ENCODE results near the gene CCDC174. TPM values are rescaled to one million over a fixed set of nuclear protein-coding genes. Genes with fewer than 3 reads are reported as not detected.

Gene CCDC174
- polyA plus RNA-seq, 2 of the 4 experiments (the other 2 are of a cell fraction): 12.6 to 17.6 TPM

DNA sequence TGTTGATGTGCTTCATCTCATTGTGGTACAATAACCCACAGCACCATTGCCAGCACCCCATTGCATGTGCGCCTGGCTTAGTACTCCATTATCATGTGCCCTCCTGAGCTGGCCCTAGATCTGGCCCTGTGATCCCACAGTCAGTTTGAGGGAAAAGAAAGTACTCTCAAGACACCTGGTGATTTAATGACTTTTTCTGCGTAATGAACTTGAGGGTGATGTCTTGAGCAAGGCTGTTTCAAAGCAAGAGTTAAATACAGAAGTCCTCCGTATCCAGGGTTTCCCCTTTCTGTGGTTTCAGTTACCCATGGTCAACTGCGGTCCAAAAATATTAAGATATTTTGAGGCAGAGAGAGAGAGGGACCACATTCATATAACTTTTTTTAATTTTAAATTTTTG, 39.7 kb downstream of the CCDC174 start:
- ChIA-PET CTCF (interaction anchor here (0.8 to 1.7 kb wide), 3 partner anchors 34 to 230 kb away, joined by 3 to 4 read pairs (median 3); no protein-coding TSS in a partner anchor), POLR2A (no interaction called here)
- ATAC-seq (no peak), FAIRE-seq (no peak), DNase-seq (ENCODE audit: low read depth in 1 of 2, low spot score in 1 of 2) (no peak)
- Histone ChIP-seq H3K4me3 (no peak overlapping the region), H3K4me1 (no peaks in the 10 kb centered on the region), H3K9me3 (peaks cover 7% of the 10 kb centered on the region), H3K4me2 (no peak overlapping the region), H3K27ac (no peak overlapping the region)
- TF ChIP-seq CHD2 (IDR thresholded peaks at IDR 0.05; ENCODE audit: low read length, partially characterized antibody): no peak
- TF ChIP-seq, protein P1, sequence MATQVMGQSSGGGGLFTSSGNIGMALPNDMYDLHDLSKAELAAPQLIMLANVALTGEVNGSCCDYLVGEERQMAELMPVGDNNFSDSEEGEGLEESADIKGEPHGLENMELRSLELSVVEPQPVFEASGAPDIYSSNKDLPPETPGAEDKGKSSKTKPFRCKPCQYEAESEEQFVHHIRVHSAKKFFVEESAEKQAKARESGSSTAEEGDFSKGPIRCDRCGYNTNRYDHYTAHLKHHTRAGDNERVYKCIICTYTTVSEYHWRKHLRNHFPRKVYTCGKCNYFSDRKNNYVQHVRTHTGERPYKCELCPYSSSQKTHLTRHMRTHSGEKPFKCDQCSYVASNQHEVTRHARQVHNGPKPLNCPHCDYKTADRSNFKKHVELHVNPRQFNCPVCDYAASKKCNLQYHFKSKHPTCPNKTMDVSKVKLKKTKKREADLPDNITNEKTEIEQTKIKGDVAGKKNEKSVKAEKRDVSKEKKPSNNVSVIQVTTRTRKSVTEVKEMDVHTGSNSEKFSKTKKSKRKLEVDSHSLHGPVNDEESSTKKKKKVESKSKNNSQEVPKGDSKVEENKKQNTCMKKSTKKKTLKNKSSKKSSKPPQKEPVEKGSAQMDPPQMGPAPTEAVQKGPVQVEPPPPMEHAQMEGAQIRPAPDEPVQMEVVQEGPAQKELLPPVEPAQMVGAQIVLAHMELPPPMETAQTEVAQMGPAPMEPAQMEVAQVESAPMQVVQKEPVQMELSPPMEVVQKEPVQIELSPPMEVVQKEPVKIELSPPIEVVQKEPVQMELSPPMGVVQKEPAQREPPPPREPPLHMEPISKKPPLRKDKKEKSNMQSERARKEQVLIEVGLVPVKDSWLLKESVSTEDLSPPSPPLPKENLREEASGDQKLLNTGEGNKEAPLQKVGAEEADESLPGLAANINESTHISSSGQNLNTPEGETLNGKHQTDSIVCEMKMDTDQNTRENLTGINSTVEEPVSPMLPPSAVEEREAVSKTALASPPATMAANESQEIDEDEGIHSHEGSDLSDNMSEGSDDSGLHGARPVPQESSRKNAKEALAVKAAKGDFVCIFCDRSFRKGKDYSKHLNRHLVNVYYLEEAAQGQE (IDR thresholded peaks at IDR 0.05): no peak
- TF ChIP-seq BHLHE40 (IDR thresholded peaks at IDR 0.05; ENCODE audit: low read depth, low read length): no peak
- TF ChIP-seq HOXA7 (CRISPR knock-in tag; IDR thresholded peaks at IDR 0.05): no peak
- TF ChIP-seq RFX5 (IDR thresholded peaks at IDR 0.05): no peak
- no peak for TF ChIP-seq TP53 (CRISPR knock-in tag; IDR thresholded peaks at IDR 0.05)
- no peak for TF ChIP-seq ZSCAN20 (CRISPR knock-in tag; IDR thresholded peaks at IDR 0.05)
- no peak for TF ChIP-seq EHF (CRISPR knock-in tag; IDR thresholded peaks at IDR 0.05)
- TF ChIP-seq RNF2 (IDR thresholded peaks at IDR 0.05; ENCODE audit: borderline replicate concordance, low read depth): no peak
- TF ChIP-seq FOXS1 (CRISPR knock-in tag; IDR thresholded peaks at IDR 0.05): no peak
- no peak for TF ChIP-seq CHD4 (IDR thresholded peaks at IDR 0.05; ENCODE audit: borderline replicate concordance)
- 76% methylated on average over 4 of the region's 4 CpGs for WGBS (ENCODE audit: missing lambda C conversion rate)

DNA sequence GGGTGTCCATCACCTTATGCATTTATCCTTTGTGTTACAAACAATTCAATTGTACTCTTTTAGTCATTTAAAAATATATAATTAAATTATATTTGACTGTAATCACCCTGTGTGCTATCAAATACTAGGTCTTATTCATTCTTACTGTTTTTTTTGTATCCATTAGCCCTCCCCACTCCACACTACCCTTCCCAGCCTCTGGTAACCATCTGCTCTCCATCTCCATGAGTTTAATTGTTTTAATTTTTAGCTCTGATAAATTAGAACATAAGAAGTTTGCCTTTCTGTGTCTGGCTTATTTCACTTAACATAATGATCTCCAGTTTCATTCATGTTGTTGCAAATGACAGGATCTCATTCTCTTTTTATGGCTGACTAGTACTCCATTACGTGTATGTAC, 40.2 kb downstream of the CCDC174 start:
- CTCF ChIA-PET: interaction anchor here (1.7 kb wide), 1 partner anchor 229 kb away, joined by 4 read pairs; no protein-coding TSS in a partner anchor
- POLR2A ChIA-PET: no interaction called here

More for the DNA sequence above, 40.2 kb downstream of the CCDC174 start:
- Histone ChIP-seq H3K9me3 (peaks cover 7% of the 10 kb centered on the region), H3K4me3 (no peak overlapping the region), H3K27ac (no peak overlapping the region), H3K4me2 (no peak overlapping the region), H3K4me1 (no peaks in the 10 kb centered on the region)
- ATAC-seq (no peak), DNase-seq (ENCODE audit: low read depth in 1 of 2, low spot score in 1 of 2) (no peak), FAIRE-seq (peak; percentile 46)
- TF ChIP-seq MYC (IDR thresholded peaks at IDR 0.05; ENCODE audit: borderline replicate concordance, low read length) (no peak), POLR2AphosphoS2 (conservative IDR thresholded peaks at IDR 0.05; ENCODE audit: low read length) (no peak), HOXB13 (CRISPR knock-in tag; IDR thresholded peaks at IDR 0.05; ENCODE audit: low read depth) (no peak), HEYL (CRISPR knock-in tag; IDR thresholded peaks at IDR 0.05) (no peak), CBX2 (IDR thresholded peaks at IDR 0.05; ENCODE audit: borderline replicate concordance, low read depth) (no peak), ZFP36 (IDR thresholded peaks at IDR 0.05; ENCODE audit: borderline replicate concordance, partially characterized antibody) (no peak), FOSL2 (IDR thresholded peaks at IDR 0.05) (no peak), FOSL2 (CRISPR knock-in tag; IDR thresholded peaks at IDR 0.05) (no peak), POLR2A (IDR thresholded peaks at IDR 0.05; ENCODE audit: low read length) (no peak), NPAS2 (CRISPR knock-in tag; IDR thresholded peaks at IDR 0.05; ENCODE audit: borderline replicate concordance) (no peak), PHF8 (IDR thresholded peaks at IDR 0.05; ENCODE audit: borderline replicate concordance, low read depth) (no peak), HOXA7 (CRISPR knock-in tag; IDR thresholded peaks at IDR 0.05) (no peak), RAD21 (conservative IDR thresholded peaks at IDR 0.05 in 1 of 2, IDR thresholded peaks at IDR 0.05 in 1 of 2) (no peak), BHLHE40 (IDR thresholded peaks at IDR 0.05; ENCODE audit: low read depth, low read length) (no peak), SMC3 (IDR thresholded peaks at IDR 0.05) (no peak), ZNF302 (CRISPR knock-in tag; IDR thresholded peaks at IDR 0.05) (no peak), ZC3H11A (IDR thresholded peaks at IDR 0.05) (no peak), JUN (IDR thresholded peaks at IDR 0.05) (no peak)
- TF ChIP-seq, protein P1 (IDR thresholded peaks at IDR 0.05): no peak
- TF ChIP-seq, protein P2, sequence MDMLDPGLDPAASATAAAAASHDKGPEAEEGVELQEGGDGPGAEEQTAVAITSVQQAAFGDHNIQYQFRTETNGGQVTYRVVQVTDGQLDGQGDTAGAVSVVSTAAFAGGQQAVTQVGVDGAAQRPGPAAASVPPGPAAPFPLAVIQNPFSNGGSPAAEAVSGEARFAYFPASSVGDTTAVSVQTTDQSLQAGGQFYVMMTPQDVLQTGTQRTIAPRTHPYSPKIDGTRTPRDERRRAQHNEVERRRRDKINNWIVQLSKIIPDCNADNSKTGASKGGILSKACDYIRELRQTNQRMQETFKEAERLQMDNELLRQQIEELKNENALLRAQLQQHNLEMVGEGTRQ (IDR thresholded peaks at IDR 0.05): no peak
- TF ChIP-seq, protein P3, sequence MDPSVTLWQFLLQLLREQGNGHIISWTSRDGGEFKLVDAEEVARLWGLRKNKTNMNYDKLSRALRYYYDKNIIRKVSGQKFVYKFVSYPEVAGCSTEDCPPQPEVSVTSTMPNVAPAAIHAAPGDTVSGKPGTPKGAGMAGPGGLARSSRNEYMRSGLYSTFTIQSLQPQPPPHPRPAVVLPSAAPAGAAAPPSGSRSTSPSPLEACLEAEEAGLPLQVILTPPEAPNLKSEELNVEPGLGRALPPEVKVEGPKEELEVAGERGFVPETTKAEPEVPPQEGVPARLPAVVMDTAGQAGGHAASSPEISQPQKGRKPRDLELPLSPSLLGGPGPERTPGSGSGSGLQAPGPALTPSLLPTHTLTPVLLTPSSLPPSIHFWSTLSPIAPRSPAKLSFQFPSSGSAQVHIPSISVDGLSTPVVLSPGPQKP (IDR thresholded peaks at IDR 0.05; ENCODE audit: low read depth, low read length): no peak
- 26% methylated on average over 1 of the region's 1 CpG for WGBS (ENCODE audit: missing lambda C conversion rate)

All from A549 (cell line).